Activated CD4-positive, alpha-beta T cell treated with anti-CD3 and anti-CD28 coated beads, Interleukin-2, amount 10 ng/mL, durations not matched to agents 24 days and 14 days (primary cell): ENCODE results near the gene COX11. TPM values are rescaled to one million over a fixed set of nuclear protein-coding genes. Genes with fewer than 3 reads are reported as not detected.

Source experiments
- total RNA-seq: library from RNA; stranded (reverse); gene quantifications from 2 replicates; pipeline ENCODE4 v1.2.3, GENCODE V29; 2022

COX11 gene
- total RNA-seq, 1 donor from 2014 or later: 46.1 TPM

Other genes starting within 250 kb of the COX11 start
- gene TOM1L1, start 67.8 kb downstream of the COX11 start, total RNA-seq: 0.45 and 0.56 TPM in 2 replicates
- gene STXBP4, start 111 bp upstream of the COX11 start, total RNA-seq: 8.2 and 9.2 TPM in 2 replicates